HG03378 (cell line): ENCODE data around the gene VWA1.
"Not testable (repeated sequence)": the region's sequence is repeated elsewhere in the genome, so short reads cannot be mapped to it uniquely, and the experiment has no call there.

Experiments
- ATAC-seq: cut with Tn5 transposase; IDR thresholded peaks from one replicate; pipeline ENCODE4 v1.9.1; 2021; ENCODE audit warnings: mild to moderate bottlenecking, moderate library complexity; ENCODE audit not compliant: unreplicated experiment

Gene VWA1

DNA sequence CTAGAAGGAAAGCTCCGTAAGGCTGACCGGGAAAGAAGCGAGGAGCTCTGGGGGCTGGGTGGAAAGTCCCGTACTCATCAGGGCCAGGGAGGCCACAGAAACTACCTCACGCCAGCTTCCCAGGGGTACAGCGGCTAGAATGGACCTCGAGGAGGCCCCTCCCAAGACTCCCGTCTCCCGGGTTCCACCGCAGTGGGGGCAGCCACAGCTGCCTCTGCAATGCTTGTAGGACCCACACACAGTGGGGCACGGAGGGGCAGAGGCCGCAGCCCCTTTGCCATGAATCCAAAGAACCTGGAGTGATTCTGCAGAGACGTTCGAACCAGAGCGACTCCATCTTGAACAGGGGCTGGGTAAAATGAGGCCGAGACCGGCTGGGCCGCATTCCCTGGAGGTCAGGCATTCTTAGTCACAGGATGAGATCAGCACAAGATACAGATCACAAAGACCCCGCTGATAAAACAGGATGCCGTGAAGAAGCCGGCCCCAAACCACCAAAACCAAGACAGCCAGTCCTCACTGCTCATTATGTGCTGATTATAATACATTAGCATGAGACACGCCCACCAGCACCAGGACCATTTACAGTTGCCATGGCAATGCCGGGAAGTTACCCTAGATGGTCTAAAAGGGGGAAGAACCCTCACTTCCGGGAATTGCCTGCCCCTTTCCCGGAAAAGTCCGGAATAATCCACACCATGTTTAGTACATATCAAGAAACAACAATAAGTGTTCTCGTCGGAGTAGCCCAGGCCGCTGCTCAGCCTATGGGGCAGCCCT is 12.8 kb upstream of the VWA1 start:
- no peak for ATAC-seq

DNA sequence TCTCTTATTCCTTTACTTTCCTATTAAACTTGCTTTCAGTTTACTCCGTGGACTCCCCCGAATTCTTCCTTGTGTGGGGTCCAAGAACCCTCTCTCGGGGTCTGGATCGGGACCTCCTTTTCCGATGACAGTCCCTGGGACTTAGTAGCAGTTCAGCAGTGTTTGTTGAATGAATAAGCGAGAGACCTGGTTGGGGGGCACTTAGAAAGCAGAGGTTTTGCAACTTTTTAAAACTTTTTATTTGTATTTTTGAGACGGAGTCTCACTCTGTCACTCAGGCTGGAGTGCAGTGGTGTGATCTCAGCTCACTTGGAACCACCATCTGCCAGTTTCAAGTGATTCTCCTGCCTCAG is 12.3 kb upstream of the VWA1 start:
- no peak for ATAC-seq

DNA sequence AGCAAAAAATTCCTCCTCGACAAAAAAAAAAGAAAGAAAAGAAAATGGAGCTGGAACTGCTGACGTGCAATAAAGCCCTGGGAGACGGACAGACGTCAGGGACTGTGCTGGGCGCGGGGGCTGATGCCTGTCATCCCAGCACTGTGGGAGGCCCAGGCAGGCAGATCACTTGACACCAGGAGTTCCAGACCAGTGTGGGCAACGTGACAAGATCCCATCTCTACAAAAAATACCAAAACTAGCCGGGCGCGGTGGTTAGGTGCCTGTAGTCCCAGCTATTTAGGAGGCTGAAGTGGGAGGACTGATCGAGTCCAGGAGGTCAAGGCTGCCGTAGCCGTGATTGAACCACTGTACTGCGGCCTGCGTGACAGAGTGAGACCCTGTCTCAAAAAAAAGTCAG is 10.8 kb upstream of the VWA1 start:
- no peak for ATAC-seq

DNA sequence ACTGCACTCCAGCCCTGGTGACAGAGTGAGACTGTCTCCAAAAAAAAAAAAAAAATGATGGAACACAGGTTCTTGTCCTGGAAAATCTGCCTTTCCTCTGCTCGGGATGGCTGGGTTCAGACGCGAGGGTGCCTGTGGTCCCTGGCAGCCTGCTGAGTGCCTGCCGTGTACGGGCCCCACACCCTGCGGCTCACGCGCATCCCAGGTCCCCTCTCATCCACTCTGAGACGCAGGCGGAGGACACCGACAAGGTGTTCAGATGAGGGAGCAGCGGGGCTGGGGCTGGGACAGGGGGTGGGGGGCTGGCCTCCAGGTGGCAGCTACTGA is 10.1 kb upstream of the VWA1 start:
- ATAC-seq = no peak

DNA sequence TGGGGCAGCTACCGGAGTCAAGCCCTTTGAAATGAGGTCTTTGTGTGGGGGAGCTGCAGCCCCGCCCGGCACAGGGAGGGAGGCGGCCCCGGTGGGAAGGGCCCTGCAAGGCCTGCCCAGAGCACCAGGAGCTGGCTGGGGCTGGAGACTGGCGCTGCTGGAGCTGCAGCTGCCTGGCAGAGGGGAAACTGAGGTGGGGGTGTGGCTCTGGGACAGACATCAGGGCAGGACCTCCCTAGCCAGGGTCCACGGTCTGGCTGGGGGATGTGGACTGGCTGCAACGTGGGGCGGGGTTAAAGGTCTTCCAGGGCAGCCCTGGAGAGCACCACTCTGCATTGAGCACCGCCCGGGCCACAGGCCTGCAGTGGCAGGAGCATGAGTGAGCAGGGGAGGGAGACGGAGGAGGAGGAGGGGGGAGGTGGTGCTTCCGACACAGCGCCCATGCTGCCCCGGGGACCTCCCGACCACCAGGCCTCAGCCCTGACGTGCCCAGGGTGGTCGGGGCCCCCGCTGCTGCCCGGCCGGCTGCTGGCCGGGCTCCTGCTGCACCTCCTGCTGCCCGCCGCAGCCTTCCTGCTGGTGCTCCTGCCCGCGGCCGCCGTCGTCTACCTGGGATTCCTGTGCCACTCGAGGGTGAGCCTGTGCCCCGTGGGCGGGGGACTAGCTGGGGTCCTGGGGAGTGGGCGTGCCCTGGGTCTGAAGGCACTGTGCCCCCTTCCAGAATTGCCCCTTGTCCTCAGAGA is 9.6 kb upstream of the VWA1 start:
- no peak for ATAC-seq

DNA sequence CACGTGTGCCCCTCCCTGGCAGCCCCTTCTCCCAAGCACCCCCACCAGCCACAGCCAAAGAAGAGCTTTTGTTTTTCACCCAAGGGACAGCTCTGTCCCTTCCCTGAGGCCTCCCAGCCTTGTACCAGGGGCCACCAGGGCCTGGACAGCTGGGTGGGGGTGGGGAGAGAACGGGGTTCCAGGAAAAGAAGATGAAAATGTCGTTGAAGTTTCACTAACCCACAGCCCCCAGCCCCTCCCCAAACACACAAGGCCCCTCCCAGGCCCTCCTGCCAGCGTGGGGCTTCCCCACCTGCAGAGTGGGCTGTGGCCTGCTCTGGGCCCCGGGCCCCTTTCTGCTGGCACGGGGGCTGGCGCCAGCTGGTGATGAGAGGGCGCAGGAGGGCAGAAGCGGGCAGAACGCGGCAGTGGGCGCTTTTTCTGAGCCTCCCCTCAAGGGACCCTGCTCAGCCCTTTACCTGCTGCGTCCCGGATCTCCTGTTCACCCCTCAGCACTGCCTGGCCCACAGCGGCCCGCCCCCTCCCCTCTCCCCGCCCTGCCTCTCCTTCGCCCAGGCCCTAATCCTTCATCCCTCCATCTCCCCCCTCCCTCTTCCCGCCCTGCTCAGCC is 8.9 kb upstream of the VWA1 start:
- ATAC-seq = no peak

DNA sequence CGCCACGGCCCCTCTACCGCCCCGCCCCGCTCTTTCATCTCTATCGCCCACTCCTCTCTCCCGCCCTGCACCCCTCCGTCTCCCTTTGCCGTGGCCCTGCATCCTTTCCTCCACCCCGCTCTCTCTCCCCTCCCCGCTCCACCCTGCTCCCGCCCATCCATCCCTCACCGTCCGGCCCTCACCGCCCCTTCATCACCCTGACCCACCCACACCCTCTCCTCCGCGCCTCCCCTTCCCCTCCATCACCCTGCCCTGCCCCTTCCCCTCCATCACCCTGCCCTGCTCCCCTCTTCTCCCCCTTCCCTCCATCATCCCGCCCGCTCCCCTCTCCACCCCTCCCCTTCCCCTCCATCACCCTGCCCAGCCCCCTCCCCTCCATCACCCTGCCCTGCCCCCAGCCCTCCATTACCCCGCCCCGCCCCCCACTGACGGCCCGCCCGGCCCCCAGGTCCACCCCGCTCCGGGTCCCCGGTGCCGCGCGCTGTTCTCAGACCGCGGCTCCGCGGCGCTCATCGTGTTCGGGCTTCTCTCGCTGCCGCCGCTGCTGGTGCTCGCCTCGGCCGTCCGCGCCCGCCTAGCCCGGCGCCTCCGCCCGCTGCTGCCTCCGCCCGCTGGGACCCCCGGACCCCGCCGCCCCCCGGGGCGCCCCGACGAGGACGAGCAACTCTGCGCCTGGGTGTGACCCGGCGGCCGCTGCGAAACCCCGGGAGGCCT is 8.2 kb upstream of the VWA1 start:
- no peak for ATAC-seq

DNA sequence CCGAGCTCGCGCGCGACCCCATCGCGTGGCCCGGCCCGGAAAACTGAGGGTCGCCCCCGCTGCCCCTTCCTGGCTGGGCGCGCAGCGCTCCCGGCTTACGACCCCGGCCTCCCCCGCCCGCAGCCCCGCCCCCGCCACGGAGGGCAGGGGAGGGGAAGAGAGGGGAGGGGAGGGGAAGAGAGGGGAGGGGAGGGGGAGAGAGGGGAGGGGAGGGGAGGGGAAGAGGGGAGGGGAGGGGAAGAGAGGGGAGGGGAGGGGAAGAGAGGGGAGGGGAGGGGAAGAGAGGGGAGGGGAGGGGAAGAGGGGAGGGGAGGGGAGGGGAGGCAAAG is 7.7 kb upstream of the VWA1 start:
- ATAC-seq = no peak

DNA sequence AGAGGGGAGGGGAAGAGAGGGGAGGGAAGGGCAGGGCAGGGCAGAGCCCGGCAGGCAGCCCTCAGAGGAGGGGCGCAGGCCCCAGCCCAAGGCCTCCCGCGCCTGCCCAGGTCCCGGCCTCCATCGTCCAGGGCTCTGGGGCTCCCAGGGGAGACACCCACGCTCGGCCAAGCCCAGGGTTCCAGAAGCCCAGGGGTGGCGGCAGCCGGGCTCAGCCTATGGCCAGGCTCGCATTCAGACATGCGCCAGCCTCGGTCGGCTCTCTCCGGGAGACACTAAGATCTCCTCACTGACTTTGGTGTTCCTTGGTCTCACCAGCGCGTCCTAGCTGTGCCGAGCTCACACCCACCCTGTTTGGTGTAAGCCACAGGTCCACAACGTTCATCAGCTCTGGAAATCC is 7.3 kb upstream of the VWA1 start:
- ATAC-seq = no peak

DNA sequence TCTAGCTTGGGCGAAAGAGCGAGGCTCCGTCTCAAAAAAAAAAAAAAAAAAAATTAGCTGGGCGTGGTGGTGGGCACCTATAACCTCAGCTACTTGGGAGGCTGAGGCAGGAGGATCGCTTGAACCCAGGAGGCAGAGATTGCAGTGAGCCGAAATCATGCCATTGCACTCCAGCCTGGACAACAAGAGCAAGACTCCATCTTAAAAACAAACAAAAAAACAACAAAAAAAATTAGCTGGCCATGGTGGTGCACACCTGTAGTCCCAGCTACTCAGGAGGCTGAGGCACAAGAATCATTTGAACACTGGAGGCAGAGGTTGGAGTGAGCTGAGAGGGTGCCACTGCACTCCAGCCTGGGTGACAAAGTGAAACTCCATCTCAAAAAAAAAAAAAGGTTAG is 6.5 kb upstream of the VWA1 start:
- ATAC-seq = not testable (repeated sequence)

DNA sequence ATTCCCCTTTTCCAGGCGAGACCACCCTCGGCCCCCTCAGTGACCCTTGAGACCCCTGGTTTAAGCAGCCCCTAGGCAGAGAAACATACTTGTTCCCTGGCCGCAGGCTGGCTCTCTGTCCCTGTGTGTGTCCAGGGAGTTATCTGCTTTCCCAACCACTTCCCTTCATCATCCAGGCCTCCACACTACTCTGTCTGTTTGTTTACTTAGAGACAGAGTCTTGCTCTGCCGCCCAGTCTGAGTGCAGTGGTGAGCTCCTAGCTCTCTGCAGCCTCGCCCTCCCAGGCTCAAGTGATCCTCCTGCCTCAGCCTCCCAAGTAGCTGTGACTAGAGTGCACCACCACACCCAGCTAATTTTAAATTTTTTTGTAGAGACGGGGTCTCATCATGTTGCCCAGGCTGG is 5.8 kb upstream of the VWA1 start:
- ATAC-seq = no peak

DNA sequence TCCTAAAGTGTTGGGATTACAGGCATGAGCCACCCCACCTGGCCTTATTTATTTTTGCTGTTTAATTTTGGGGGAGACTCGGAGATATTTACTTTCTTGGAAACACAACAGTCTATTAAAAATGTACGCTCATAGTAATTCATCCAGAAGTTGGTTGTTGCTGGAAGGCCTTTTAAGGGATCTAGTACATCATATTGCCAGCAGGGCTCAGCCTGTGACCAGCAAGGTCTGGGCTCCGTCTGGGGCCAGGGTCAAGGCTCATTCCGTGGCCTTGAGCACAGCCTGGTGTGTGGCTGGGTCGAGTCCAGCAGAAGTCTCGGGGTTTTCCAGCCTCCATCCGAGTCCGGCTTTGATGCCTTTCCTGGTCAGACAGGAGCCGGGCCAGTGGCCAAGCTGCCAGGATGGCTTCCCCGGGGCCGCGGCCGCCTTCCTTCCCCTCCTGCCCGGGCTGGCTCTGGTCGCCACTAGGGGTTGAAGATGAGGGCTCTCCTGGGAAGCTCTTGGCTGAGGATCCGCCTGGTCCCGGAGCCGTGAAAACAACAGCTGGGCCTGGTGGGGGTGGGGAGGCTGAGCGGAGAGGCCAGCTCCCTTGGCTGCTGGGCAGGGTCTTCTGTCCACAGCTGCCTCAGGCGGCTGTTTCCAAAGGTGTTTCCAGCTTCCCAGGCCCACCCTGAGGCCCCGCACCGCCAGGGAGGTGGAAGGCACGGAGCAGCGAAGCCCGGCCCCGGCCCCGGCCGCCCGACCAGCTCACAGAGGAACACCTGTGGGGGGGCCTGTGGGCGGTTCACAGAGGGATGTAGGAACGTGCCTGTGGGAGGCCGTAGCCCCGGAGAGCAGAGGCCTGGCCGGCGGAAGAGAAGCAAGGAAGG is 5.1 kb upstream of the VWA1 start:
- no peak for ATAC-seq

DNA sequence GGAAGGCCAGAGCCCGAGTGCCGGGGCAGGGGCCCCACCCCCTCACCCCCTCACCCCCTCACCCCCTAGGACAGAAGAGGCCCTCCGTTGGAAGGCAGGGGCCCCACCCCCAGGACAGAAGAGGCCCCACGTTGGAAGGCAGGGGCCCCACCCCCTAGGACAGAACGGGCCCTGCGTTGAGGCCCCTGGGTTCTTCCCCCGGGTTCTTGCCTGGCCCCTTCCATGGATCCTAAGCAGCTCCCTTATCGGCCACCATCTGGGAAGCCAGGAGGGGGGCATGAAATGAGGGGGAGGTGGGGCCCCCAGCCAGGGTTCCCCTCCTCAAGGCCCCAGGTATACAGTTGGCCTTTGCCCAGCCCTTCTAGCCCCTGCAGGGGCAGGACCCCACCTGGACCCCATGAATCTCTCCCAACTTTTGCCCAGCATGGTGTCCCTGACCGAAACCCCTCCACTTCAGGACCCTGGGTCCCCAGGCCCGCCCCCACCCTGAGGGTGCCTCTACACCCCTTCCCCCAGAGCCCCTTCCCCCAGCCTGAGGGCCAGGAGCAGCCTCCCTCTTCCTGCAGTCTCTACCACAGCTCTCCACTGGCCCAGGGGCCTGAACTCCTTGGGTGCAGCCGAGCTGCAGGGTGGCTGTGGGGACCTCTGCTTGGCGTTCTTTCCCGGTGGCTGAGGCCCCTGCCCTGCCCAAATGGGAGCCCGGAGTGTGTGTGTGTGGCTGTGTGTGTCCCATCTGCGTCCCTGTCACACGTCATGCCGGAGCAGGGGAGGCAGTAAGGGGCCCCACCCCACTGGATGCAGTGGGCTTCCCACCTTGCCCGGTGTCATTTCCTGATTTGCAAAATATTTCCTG is 4.3 kb upstream of the VWA1 start:
- ATAC-seq = no peak

DNA sequence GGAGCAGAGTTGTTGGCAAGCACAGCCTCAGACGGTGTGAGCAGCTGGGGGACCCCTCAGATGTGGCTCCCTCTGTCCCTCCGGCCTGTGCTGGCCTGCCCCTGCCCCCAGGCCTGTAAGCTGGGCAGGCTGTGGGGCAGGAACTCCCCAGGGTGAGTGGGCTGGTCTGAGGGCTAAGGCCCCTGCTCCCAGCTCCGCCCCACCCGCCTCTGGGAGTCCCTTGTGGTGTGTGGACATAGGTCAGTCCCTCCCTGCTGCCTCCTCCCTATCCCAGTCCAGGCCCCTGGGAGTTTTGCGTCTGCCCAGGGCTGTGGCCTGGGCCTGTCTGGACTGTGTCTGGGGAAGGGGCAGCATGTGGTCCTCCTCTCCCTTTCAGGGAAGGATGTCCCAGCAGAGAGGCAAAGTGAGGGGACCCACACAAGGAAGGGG is 3.6 kb upstream of the VWA1 start:
- ATAC-seq = no peak

DNA sequence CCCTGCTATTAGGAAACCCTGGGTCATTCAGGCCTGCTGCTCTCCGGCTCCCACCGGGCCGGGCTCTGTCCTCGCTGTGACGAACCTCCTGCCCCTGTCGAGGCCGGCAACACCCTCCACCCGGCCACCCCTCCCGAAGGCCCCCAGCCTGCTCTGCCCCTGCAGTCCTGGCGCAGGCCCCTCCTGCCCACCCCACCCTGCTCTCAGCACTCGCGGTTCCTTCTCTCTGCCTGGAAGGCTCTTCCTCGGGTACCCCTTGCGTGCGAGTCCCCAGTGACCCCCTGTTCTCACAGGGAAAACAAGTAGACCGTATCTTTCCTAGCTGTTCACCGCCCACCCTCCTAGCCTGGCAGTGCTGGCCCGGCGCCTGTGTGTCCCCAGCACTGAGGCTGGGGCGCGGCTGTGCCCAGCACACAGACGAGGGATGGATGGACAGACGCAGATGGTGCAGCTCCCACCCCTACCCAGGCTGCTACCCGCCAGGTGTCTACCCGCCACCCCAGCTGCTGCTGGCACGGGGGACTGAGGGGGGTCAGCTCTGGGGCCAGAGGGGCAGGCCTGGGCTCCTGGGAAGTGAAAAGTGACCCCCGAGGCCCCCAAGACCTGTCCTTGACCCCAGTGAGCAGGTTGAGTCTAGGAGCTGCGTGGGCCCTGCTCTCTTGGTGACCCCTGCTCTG is 3.1 kb upstream of the VWA1 start:
- ATAC-seq = no peak

DNA sequence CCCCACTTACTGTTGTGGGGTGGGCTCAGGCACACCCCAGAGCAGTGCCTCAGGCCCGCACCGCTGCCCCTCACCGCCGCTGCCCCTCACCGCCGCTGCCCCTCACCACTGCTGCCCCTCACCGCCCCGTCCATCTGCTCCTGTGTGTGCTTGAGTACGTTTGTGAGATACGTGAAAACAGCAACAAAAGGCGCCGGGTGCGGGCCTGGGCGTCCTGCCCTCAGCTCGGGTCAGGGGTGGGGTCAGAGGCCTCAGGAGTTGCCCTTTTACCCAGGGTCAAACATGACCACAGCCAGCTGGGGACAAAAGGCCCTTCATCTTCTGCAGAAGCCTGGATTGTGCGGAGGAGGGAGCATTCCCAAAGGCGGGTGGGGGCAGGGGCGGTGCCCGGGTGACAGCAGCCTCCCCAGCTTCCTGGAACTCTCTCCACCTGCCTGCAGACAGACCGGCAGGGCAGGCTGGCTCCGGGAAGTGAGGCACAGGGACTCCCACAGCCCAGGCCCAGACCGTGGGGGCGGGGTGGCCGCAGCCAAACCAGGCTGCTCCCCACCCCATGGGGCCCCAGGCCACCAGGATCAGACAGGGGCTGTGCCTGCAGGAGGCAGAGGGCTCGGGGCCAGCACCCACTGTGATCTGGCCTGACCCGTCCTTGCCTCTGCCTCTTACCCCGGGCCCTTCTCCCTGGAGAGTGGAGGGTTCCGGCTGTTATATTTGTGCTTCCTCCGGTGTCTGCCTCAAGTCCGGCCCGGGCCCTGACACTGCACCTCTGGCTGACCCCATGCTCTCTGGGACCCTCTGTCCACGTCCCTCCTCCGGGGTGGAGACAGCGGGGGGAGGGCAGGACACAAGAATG is 2.3 kb upstream of the VWA1 start:
- ATAC-seq = no peak

DNA sequence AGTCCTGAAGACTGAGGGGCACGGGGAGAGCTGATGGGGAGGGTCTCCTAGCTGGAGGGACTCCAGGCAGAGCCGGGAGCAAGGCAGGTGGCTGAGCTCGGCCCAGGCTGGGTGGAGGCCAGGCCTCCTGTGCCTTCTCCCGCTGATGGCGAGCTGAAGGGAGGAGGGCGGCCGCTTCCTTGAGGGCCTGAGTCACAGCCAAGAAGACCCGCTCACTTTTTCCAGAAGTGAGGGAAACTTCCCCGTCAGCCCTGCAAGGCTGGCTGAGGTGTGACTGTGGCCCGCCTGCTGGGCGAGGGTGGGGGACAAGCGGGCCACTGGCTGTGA is 1.7 kb upstream of the VWA1 start:
- no peak for ATAC-seq

DNA sequence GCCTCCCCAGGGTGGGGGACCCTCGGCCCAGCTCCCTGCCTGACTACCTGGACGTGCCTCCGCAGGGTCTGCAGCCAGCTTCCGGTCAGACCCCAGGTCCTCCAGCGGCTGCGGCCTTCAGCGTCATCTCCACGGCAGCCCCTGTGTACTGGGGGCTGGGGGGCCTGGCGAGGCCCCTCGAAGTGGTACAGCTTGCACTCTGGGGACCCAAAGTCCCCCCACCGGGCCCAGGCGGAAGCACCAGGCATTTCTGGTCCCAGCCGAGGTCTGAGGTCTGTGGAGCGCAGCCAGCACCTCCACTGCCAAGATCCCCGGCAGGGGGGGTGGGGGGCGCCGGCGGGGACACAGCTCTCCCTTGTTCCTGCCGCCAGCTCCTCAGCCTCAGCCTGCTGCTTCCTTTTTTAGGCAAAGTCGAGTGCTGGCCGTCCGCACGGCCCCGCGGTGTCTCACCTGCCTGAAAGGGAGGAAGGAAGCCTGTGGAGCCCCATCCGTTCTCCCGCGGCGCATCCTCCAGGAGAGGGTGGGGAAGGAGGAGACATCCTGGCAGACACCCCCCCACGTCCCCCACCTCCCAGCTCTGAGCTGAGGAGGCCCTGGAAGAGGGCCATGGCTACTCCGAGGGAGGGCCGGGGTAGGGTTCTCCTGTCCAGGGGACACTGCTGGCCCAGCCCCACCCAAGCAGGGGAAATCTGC is 1.2 kb upstream of the VWA1 start:
- ATAC-seq = no peak
